Erythroblast (primary cell): ENCODE data around the gene SLC24A3.

Experiments used
- GATA1 ChIP-seq: IDR thresholded peaks from 2 replicates; pipeline ENCODE4 v1.6.1; 2011; ENCODE audit warnings: low read depth, mild to moderate bottlenecking, control low read depth, low read length, moderate library complexity
- POLR2A ChIP-seq: IDR thresholded peaks from 2 replicates; pipeline ENCODE4 v1.6.1; 2011; ENCODE audit warnings: mild to moderate bottlenecking, low read length

DNA sequence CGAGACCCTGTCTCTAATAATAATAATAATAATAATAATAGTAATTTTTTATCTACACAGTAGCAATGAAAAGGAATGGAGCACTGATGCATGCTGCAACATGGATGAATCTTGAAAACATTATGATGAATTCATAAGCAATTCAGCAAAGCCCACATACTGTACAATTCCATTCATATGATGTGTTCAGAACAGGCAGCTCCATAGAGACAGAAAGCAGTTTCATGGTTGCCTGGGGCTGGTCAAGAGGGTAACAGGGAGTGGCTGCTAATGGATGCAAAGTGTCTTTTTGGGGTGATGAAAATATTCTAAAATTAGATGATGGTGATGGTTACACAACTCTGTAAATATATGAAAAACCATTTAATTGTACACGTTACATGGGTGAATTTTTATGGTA is 43.6 kb downstream of the SLC24A3 start:
- TF ChIP-seq POLR2A: no peak
- no peak for TF ChIP-seq GATA1
